Measurements from ENCODE around the gene ANKRD27. TPM values are rescaled to one million over a fixed set of nuclear protein-coding genes. Genes with fewer than 3 reads are reported as not detected.
A peak's percentile ranks its signal among the peaks of the same experiment; 100 is the strongest.
"Not testable (repeated sequence)": the region's sequence is repeated elsewhere in the genome, so short reads cannot be mapped to it uniquely, and the experiment has no call there.

The ANKRD27 gene
- 10 to 100 TPM; 35.7 to 38.2 TPM for total RNA-seq
- long read RNA-seq, full-length matches to known transcripts, result 24 of 67 reads
- long read RNA-seq, partial matches to known transcripts, result 16 of 67 reads
- long read RNA-seq, other reads (novel, unspliced or antisense), result 27 of 67 reads

DNA sequence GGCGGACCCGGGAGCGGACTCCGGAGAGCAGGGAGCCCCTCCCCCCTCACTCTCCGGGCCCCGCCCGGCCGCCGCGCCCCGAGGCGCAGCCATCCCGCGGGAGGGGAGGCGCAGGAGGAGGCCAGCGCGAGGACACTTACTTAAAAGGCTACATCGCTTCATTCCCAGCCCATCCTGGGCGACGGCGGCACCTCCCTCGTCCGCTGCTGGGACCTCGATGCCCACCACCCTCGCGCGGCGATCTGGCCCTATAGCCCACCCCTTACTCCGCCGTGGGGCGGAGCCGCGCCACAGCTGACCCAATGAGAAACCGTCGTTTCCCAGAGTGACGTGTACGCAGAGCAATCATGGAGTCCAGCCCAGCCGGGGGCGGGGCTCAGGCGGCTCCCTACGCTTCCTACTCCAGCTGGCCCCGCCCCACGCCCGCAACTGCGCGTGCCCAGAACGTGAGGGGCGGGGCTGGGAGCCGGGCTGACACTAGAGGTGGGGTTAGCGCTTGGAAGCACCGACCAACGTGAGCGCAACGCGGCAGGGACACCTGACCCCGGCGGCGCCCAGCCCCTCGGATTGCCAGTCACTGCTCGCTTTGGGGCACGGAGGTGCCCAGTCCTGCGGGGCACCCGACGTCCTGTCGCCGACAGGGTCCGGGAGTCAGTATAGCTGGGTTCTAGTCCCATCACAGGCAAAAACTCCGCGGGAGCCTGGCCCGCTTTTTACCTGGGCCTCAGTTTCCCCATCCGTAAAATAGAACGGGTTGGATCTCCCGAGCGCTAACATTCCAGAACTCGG is at the start of gene ANKRD27:
Gene ANKRD27, minus strand, starts transcription at position 250 of the 789 bp plus-strand sequence. CDS start 16,165 bp downstream, outside the sequence.
- intact Hi-C loops (cut with DNase I, micrococcal nuclease), result no loop called here
- peak; percentile 98 to 99 for DNase-seq
- ATAC-seq, result peak; percentile 88

DNA sequence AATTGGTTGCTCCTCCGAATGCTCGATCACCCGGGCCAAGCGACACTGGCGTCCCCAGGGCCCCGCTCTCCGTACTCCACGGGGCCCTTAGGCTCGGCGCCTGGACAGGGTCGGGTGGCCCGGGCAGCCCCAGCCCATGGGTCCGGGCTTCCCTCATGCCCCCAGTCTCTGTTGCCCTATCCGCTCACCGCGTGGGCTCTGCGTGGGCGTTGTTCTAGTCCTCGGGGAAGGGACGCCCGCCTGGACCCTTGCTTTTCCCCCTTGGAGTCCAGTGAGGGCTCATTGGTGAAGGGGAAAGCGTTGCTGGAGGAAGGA is 45.9 kb upstream of the ANKRD27 start:
- ATAC-seq (no peak), DNase-seq (no peak)
- intact Hi-C loops (cut with DNase I, micrococcal nuclease), result no loop called here

DNA sequence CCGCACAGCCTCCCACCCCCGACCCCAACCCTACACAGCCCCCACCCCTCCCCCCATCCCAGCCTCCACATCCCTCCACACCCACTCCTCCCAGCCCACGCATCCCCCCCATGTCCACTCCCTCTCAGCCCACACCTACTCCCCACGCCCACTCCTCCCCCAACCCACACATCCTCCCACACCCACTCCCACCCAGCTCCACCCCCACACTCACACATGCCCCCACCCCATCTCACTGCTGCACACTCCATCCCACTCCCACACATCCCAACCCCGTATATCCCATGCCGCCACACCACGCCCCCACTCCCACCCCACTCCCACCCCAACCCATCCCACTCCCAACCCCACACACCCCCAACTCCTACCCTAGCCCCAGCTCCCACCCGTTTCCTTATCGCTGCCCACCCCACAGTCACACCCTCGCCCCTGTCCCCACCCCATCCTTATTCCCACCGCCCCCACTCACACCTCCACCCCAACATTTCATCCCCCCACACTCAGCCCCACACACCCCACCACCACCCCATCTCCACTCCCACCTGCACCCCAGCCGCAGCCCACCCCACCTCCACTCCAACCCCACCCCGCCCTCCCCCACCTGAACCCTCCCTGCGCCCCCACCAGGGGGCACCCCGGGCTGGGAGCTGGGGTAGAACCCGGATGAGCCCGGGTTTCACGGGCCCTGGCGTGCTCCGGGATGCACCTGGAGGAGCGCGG is 45.4 kb upstream of the ANKRD27 start:
- no peak for ATAC-seq
- DNase-seq, result no peak
- intact Hi-C loops (cut with DNase I, micrococcal nuclease), result no loop called here

DNA sequence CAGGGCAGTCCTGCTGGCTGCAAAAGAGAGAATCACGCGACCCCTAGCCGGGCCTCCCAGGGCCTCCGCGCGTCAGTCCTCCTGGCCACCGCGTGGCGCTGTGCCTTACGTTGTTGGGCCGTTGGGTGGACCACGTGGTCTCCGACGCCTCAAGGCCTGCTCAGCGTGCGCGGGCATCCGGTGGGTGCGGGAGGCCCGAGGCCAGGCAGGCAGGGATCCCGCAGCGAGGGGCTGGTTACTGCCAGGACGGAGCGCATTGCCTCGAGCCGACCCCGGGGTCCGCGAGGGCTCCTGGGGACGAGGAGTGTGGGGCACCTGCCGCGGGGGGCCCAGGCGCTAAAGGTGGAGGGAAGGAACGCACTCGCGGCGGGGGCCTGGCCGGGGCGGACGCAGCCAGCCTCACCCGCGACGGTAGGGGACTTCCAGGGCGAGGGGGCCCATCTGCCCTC is 44.7 kb upstream of the ANKRD27 start, which contains the start of gene TDRD12:
Gene TDRD12, plus strand, starts transcription at position 157 of the 449 bp plus-strand sequence. CDS start 306 bp downstream, outside the sequence.
- no peak for ATAC-seq
- intact Hi-C loops (cut with DNase I, micrococcal nuclease), result no loop called here

DNA sequence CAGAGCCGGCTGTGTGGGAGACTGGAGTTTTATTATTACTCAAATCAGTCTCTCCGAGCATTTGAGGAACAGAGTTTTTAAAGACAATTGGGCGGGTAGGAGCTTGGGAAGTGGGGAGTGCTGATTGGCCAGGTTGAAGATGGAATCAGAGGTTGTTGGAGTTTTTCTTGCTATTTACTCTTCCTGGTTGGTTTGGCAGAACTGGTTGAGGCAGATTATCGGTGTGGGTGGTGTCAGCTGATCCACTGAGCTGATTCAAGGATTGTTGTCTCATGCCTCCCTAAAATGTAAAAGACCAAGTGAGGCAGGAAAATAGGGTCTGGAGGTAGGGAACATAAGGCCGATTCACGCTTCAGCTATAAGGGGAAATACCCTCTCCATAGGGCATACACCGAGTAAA is 43.3 kb upstream of the ANKRD27 start:
- ATAC-seq (no peak), DNase-seq (no peak)
- intact Hi-C loops (cut with DNase I, micrococcal nuclease), result no loop called here

More for the DNA sequence above, 44.7 kb upstream of the ANKRD27 start, which contains the start of gene TDRD12:
- no peak for DNase-seq

DNA sequence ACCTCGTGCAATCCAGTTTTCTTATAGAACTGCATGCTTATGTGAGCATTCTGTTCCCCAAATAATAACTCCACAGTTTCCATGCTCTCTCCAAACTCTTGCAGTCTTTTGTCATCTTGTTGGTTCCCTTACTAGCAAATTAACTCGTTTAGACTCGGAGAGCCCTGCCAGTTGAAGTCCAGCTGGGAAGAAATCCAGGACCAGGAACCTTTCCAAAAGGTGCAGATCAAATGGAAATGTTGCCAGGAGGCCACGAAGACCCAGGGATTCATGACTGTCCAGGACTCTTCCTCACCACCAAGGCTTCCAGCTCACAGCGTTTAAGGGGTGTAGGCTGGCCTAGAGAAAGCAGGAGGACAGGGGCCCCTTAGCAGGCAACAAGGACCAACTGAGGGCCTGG is 42.5 kb upstream of the ANKRD27 start:
- ATAC-seq (no peak), DNase-seq (no peak)

DNA sequence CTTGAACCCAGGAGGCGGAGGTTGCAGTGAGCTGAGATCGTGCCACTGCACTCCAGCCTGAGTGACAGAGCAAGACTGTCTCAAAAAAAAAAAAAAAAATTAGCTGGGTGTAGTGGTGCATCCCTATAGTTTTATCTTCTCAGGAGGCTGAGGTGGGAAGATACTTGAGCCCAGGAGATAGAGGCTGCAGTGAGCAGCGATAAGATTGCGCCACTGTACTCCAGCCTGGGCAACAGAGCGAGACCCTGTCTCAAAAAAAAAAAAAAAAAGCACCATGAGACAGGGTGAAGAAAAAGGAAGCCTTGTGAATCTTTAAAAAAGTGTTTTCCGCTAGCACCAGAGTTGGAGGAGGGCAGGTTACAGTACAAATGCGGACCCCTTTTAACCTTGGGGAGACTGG is 41.2 kb upstream of the ANKRD27 start:
- DNase-seq; intact Hi-C loops (cut with DNase I, micrococcal nuclease); ATAC-seq: not testable (repeated sequence)

More for the DNA sequence above, 42.5 kb upstream of the ANKRD27 start:
- intact Hi-C loops (cut with DNase I, micrococcal nuclease), result no loop called here

DNA sequence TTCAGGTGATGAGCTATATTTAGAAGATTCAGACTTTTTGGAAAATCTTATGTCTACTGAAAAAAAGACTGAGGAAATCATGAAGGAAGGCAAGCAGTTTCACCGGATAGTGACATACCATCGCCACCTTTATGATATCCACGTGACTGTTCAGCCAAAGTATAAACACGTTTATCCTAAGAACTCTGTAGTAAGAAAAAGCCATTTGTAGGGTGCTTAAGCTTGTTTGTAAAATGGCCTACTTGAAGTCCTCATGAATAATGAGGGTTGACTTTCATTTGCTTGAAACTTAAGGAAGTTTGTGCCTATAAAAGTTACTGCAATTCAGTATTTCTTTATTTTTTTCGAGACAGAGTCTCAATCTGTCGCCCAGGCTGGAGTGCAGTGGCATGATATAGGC is 36.8 kb upstream of the ANKRD27 start:
- no peak for ATAC-seq
- intact Hi-C loops (cut with DNase I, micrococcal nuclease), result no loop called here
- no peak for DNase-seq

DNA sequence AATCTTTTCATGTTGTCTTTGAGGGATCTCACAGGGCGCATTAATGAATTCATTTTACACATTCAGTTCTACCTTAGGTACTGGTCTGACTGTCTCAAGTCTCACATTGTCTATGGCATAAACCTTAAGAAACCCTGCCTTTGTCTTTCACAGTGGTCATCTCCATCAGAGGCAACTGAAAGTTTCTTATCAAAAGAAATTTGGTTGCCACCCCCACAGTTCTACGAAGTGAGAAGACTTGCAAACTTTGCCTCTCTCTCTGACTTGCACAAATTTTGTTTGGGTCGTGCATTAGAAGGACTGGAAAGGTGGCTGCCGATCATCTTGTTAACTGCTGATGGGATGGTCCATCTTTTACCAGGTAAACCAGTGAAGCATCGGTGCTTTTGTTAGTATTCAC is 34.1 kb upstream of the ANKRD27 start:
- ATAC-seq, result no peak
- no peak for DNase-seq
- intact Hi-C loops (cut with DNase I, micrococcal nuclease), result no loop called here

DNA sequence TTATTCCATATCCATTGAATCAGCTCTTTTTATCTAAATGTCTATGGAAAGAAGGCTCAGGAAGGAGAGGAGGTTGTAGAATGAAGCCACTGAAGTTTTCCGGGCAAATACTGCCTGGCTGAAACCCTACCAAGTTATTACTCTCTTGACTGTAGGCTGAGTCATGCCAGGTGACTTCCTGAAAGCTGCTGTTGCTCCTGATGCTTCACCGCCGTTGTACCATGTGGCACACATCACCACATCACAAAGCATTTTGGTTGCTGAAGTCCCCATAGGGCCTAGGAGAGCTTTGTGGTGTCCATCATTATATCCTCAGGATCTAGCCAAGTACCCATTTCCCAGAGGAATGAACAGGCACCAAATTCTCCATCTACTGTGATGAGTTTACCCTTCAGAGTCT is 33.5 kb upstream of the ANKRD27 start:
- intact Hi-C loops (cut with DNase I, micrococcal nuclease), result no loop called here
- no peak for ATAC-seq
- DNase-seq, result no peak

DNA sequence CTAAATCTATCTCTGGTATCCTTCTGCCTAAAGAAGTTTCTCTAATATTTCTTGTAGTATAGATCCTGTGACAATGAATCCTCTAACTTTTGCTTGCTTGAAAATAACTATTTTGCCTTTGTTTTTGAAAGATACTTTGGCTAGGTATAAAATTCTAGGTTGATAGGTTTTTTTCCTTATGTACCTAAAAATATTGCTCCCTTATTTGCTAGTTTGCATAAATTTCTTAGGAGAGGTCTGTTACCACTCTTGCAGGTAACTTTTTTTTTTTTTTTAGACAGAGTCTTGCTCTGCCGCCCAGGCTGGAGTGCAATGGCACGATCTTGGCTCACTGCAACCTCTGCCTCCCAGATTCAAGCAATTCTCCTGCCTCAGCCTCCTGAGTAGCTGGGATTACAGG is 29.0 kb upstream of the ANKRD27 start:
- ATAC-seq; DNase-seq; intact Hi-C loops (cut with DNase I, micrococcal nuclease): not testable (repeated sequence)

DNA sequence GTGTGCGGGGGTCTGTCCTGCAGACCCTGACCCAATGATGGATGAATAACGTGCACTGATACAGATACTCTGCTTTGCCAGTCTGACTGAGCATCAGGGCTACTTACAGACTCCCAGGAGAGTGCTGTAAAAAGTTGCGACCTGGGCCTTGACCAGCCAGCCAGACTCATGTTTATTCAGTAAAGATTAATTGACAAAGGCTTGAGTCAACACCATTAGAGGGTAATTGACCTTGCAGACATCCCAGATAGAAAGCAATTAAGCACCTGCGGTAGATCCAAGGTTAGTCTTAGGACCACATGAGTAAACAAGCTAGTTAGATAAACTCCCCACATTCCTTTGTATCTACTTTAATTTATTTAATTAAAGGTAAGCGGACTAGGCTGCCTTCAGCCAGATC is 27.0 kb upstream of the ANKRD27 start:
- intact Hi-C loops (cut with DNase I, micrococcal nuclease), result no loop called here
- peak; percentile 60 for ATAC-seq

DNA sequence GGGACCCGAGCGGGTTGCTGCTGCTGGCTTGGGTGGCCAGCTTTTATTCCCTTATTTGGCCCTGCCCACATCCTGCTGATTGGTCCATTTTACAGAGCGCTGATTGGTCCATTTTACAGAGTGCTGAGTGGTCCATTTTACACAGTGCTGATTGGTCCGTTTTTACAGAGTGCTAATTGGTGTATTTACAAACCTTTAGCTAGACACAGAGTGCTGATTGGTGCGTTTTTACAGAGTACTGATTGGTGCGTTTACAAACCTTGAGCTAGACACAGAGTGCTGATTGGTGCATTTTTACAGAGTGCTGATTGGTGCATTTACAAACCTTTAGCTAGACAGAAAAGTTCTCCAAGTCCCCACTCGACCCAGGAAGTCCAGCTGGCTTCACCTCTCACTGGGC is 25.1 kb upstream of the ANKRD27 start:
- DNase-seq; intact Hi-C loops (cut with DNase I, micrococcal nuclease); ATAC-seq: not testable (repeated sequence)

More for the DNA sequence above, 27.0 kb upstream of the ANKRD27 start:
- DNase-seq, result no peak

DNA sequence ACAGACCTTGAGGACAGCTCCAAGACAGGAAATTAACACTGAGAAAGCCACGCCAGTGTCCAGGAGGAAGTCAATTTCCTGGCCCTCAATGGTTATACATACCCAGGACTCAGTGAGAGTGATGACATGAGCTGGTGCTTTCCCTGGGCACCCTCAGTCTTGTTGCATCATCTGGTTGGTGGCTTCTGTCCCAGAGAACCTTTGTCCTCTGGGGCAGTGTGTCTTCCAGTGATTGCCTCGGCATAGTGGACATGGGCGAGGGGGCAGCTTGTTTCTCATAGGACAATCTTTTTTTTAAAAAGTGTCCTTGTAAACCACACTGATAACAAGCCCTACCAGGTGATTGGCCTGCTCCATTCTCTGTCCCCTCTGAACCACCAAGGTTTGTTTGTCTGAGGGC is 21.8 kb upstream of the ANKRD27 start:
- DNase-seq; ATAC-seq; intact Hi-C loops (cut with DNase I, micrococcal nuclease): not testable (repeated sequence)

DNA sequence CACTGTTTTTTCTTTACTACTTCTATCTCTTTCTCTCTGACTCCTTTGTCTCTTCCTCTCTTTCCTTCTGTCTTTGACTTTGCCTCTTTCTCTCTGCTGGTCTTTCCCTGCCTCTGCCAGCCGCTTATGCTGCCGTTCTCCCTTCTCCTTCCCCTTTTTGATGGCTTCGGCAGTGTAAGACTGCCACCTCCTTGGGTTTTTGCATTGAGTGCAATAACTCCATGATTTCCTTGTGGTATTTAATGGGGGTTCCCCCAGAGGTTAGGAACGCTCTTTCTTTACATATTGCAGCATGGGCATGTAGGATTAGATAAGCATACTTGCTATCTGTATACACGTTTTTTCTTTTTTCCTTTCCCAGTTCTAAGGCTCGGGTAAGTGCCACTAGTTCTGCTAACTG is 20.5 kb upstream of the ANKRD27 start:
- intact Hi-C loops (cut with DNase I, micrococcal nuclease); DNase-seq; ATAC-seq: not testable (repeated sequence)

DNA sequence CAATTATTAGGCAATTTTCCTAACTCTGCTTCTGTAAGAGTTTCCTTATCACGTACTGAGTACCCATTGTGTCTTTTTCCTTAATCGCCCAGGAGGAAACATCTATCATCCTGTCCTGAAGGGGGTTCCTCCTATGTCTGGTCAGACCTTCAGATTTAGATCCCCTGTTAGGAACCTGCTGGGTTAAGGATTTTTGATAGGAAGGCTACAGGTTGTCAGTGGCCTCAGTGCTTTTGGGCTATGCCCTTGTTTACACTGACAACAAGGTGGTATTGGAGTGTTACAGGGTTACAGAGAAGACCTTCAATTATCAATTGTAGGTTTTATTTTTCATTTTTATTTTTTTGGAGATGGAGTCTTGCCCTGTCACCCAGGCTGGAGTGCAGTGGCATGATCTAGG is 19.9 kb upstream of the ANKRD27 start:
- ATAC-seq; intact Hi-C loops (cut with DNase I, micrococcal nuclease); DNase-seq: not testable (repeated sequence)

DNA sequence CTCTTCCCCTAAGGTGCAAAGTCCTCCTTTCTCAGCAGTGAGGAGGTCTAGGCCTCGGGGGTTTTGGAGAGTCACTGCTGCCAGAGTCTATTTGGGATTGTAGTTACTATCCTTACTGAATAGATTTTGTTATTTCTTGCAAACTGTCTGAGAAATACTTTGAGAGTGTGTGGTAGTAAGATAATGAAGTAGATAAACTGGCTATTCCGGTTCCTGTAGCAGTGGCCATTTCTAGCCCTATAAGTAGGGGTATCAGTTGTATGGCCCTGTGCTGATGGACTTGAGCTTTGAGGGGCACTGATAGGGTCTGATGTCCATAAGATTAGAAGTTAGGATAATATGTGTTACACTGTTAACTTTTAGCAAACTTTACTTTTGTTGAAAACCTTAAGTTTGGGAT is 19.3 kb upstream of the ANKRD27 start:
- DNase-seq; ATAC-seq; intact Hi-C loops (cut with DNase I, micrococcal nuclease): not testable (repeated sequence)

DNA sequence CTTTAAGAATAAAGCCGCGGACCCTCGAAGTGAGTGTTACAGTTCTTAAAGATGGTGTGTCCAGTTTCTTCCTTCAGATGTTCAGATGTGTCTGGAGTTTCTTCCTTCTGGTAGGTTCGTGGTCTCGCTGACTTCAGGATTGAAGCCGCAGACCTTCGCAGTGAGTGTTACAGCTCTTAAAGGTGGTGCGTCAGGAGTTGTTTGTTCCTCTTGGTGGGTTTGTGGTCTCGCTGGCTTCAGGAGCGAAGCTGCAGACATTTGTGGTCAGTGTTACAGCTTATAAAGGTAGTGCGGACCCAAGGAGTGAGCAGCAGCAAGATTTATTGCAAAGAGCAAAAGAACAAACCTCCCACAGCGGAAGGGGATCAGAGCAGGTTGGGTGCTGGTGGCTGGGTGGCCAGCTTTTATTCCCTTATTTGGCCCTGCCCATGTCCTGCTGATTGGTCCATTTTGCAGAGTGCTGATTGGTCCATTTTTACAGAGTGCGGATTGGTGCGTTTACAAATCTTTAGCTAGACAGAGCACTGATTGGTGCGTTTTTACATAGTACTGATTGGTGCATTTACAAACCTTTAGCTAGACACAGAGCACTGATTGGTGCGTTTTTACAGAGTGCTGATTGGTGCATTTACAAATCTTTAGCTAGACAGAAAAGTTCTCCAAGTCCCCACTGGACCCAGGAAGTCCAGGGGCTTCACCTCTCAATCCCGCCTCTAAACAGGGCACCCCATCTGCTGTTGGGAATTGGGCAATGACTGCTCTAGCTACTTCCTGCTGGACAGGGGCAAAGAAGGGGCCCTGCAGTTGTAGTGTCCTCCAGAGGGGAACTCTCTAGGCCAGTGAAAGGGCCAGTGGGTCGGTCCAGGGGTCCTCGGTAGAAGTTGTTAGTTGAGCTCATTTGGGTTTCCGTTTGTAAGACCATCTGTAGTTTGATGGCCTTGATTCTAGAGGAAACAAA is 18.4 kb upstream of the ANKRD27 start:
- DNase-seq; intact Hi-C loops (cut with DNase I, micrococcal nuclease); ATAC-seq: not testable (repeated sequence)

DNA sequence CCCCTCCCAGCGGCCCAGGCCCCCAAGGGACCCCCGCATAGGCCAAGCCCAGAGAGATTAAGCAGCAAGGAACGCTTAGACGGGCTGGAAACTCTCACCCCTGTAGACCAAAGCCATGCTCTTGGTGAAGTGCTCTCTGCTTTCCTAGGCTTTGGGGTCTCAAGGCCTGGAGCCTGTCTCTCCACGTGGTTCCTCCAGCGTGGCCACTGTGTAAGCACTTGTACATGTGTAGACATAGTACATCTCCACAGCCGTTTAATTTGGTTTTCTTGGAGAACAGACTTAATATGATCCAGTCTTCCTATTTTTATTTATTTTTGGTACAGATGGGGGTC is 17.7 kb upstream of the ANKRD27 start:
- intact Hi-C loops (cut with DNase I, micrococcal nuclease), result no loop called here
- DNase-seq, result peak in 1 of 2 donors; percentile 19
- peak; percentile 6 for ATAC-seq
